HepG2 (cell line): ENCODE measurements around the gene SPCS1. TPM values are rescaled to one million over a fixed set of nuclear protein-coding genes. Genes with fewer than 3 reads are reported as not detected.

Experiments
- GTF2F1 ChIP-seq: fragments of 150-350 bp; IDR thresholded peaks from 2 replicates; pipeline ENCODE4 v1.6.1; 2014; ENCODE audit warnings: low read length
- HDAC1 ChIP-seq: sonication (generic); formaldehyde crosslinking; IDR thresholded peaks from 2 replicates; pipeline ENCODE4 v1.5.1; 2020; ENCODE audit warnings: mild to moderate bottlenecking, missing genetic modification reagents
- HOXD1 ChIP-seq: sonication (generic); formaldehyde crosslinking; IDR thresholded peaks from 2 replicates; pipeline ENCODE4 v1.5.0; 2020; ENCODE audit warnings: missing genetic modification reagents
- KDM3A ChIP-seq: IDR thresholded peaks from 2 replicates; pipeline ENCODE4 v1.6.1; 2018; ENCODE audit warnings: low read depth, missing compliant biosample characterization
- POLR2A ChIP-seq, 2 experiments: IDR thresholded peaks; 2 replicates each; pipeline ENCODE4 v1.6.1; 2011; ENCODE audit warnings: low read depth in 2 of 2, low read length in 2 of 2, mild to moderate bottlenecking in 1 of 2, moderate library complexity in 1 of 2; ENCODE audit not compliant: insufficient read depth in 1 of 2
- POLR2AphosphoS5 ChIP-seq: IDR thresholded peaks from 2 replicates; pipeline ENCODE4 v1.6.1; 2012; ENCODE audit warnings: low read depth, low read length
- RXRB ChIP-seq: IDR thresholded peaks from 2 replicates; pipeline ENCODE4 v1.6.1; 2016; ENCODE audit warnings: borderline replicate concordance, missing genetic modification reagents, missing compliant biosample characterization
- SP2 ChIP-seq: sonication (generic); formaldehyde crosslinking; IDR thresholded peaks from 2 replicates; pipeline ENCODE4 v1.5.1; 2020; ENCODE audit warnings: mild to moderate bottlenecking, missing genetic modification reagents
- SP5 ChIP-seq: IDR thresholded peaks from 2 replicates; pipeline ENCODE4 v1.6.1; 2016; ENCODE audit warnings: low read depth, borderline replicate concordance
- YEATS2 ChIP-seq: sonication (generic); formaldehyde crosslinking; IDR thresholded peaks from 2 replicates; pipeline ENCODE4 v1.4.0; 2020; ENCODE audit warnings: missing genetic modification reagents, borderline replicate concordance
- ZC3H4 ChIP-seq: sonication (generic); formaldehyde crosslinking; IDR thresholded peaks from 2 replicates; pipeline ENCODE4 v1.4.0; 2020; ENCODE audit warnings: missing genetic modification reagents, borderline replicate concordance
- ZFY ChIP-seq: sonication (generic); formaldehyde crosslinking; IDR thresholded peaks from 2 replicates; pipeline ENCODE4 v1.4.0; 2020; ENCODE audit warnings: missing genetic modification reagents
- ZNF136 ChIP-seq: sonication (generic); formaldehyde crosslinking; IDR thresholded peaks from 2 replicates; pipeline ENCODE4 v1.8.1; 2022; ENCODE audit warnings: low read depth, mild to moderate bottlenecking, moderate library complexity, missing genetic modification reagents
- ZNF335 ChIP-seq: sonication (generic); formaldehyde crosslinking; IDR thresholded peaks from 2 replicates; pipeline ENCODE4 v1.4.0; 2020; ENCODE audit warnings: missing genetic modification reagents
- ZNF383 ChIP-seq: sonication (generic); formaldehyde crosslinking; IDR thresholded peaks from 2 replicates; pipeline ENCODE4 v1.4.0; 2020; ENCODE audit warnings: missing genetic modification reagents, mild to moderate bottlenecking, borderline replicate concordance
- ZNF607 ChIP-seq: sonication (generic); formaldehyde crosslinking; IDR thresholded peaks from 2 replicates; pipeline ENCODE4 v1.5.1; 2020; ENCODE audit warnings: missing genetic modification reagents, mild to moderate bottlenecking, borderline replicate concordance
- ZNF614 ChIP-seq: IDR thresholded peaks from 2 replicates; pipeline ENCODE4 v1.6.1; 2018; ENCODE audit warnings: missing biosample characterization, missing genetic modification reagents, inconsistent platforms, borderline replicate concordance
- polyA plus RNA-seq, 8 experiments: library from polyadenylated mRNA; depleted of rRNA in 3 of 8; stranded (reverse) in 7 of 8; unstranded in 1 of 8; fragments of >200 nt; fragmentation: Illumina TruSeq in 4 of 8; extraction: Trizol in 4 of 8; gene quantifications; 2 replicates each; pipeline versions ENCODE4 v1.2.1 to v1.2.3, GENCODE V29; 2011 to 2016; ENCODE audit warnings: low read depth in 4 of 8, missing spikeins in 1 of 8, mixed read lengths in 1 of 8; ENCODE audit not compliant: insufficient read depth in 1 of 8
- total RNA-seq, 5 experiments: library from RNA; depleted of rRNA; stranded (reverse); fragments of >200 nt; fragmentation: Illumina TruSeq; extraction: Trizol; gene quantifications; 2 replicates each; pipeline ENCODE4 v1.2.3, GENCODE V29; 2016; ENCODE audit warnings: low read depth in 1 of 5
- TF ChIP-seq, protein P1 (sequence below): sonication (generic); formaldehyde crosslinking; conservative IDR thresholded peaks from 2 replicates; pipeline ENCODE4 v1.4.0; 2020; ENCODE audit warnings: missing genetic modification reagents
- TF ChIP-seq, protein P2 (sequence below): sonication (generic); formaldehyde crosslinking; conservative IDR thresholded peaks from 2 replicates; pipeline ENCODE4 v1.8.1; 2023; ENCODE audit warnings: missing genetic modification reagents
- TF ChIP-seq, protein P3 (sequence below): sonication (generic); formaldehyde crosslinking; IDR thresholded peaks from 2 replicates; pipeline ENCODE4 v1.5.1; 2020; ENCODE audit warnings: missing genetic modification reagents, mild to moderate bottlenecking, borderline replicate concordance
- TF ChIP-seq, protein P4 (sequence below): IDR thresholded peaks from 2 replicates; pipeline ENCODE4 v1.6.1; 2016; ENCODE audit warnings: missing biosample characterization, missing genetic modification reagents, low read depth
- TF ChIP-seq, protein P5 (sequence below): sonication (generic); formaldehyde crosslinking; IDR thresholded peaks from 2 replicates; pipeline ENCODE4 v1.8.0; 2022; ENCODE audit warnings: mild to moderate bottlenecking, missing genetic modification reagents, moderate library complexity

SPCS1 gene
- total and polyA plus RNA-seq, 2 of the 13 experiments (the other 11 are each of a cell fraction or from before 2014, with no cell fraction given) = 84.6 to 120 TPM

DNA sequence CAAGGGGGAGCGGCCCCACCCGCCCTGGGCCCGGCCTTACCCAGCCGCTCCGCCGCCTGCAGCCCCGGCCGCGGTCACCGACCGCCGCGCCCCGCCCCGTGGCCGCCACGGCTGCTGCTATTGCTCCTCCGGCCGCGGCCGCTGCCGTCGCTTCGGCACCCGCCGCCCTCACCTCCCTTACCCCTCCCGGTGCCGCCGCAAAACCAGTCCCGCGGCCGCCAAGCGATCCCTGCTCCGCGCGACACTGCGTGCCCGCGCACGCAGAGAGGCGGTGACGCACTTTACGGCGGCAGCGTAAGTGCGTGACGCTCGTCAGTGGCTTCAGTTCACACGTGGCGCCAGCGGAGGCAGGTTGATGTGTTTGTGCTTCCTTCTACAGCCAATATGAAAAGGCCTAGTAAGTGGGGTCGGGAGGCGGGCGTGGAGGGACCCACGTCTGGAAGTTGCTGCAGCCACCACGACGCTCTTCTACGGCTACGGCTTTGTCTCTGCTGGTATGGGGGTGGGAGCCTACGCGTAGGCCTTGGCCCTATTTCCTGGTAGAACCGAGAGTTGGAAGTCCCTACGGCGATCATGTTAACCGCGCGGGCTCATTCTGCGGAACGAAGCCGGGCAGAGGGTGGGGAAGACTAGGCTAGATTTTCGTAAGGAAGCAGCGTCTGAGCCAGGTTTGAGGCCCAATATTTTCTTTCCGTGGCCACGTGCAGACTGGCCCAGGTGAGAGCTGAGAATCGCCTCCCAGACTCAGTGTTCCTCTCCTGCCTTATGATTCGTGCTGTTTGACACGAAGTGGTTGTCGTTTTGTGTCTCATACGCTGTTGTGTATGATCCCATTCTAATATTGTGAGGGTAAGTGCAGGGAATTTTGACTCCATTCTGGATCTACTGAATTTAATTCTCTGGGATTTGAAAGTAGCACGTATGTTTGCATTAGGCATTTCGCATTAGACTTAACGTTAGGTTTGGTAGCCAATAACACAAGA is 19.9 kb upstream of the SPCS1 start, which contains the start of the genes GNL3 and PBRM1 (continued):
- TF ChIP-seq, protein P1, sequence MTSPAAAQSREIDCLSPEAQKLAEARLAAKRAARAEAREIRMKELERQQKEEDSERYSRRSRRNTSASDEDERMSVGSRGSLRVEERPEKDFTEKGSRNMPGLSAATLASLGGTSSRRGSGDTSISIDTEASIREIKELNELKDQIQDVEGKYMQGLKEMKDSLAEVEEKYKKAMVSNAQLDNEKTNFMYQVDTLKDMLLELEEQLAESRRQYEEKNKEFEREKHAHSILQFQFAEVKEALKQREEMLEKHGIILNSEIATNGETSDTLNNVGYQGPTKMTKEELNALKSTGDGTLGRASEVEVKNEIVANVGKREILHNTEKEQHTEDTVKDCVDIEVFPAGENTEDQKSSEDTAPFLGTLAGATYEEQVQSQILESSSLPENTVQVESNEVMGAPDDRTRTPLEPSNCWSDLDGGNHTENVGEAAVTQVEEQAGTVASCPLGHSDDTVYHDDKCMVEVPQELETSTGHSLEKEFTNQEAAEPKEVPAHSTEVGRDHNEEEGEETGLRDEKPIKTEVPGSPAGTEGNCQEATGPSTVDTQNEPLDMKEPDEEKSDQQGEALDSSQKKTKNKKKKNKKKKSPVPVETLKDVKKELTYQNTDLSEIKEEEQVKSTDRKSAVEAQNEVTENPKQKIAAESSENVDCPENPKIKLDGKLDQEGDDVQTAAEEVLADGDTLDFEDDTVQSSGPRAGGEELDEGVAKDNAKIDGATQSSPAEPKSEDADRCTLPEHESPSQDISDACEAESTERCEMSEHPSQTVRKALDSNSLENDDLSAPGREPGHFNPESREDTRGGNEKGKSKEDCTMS (CRISPR knock-in tag) = peak; percentile 27; the same call in 1 of the 2 replicates
- peak; percentile 66 for TF ChIP-seq HOXD1 (CRISPR knock-in tag)
- peak; percentile 99 for TF ChIP-seq POLR2AphosphoS5
- TF ChIP-seq ZNF607 (CRISPR knock-in tag) = peak; percentile 65; the same call in 1 of the 2 replicates
- peak; percentile 54; the same call in 1 of the 2 replicates for TF ChIP-seq SP5 (CRISPR knock-in tag)
- TF ChIP-seq ZNF383 (CRISPR knock-in tag) = no peak
- TF ChIP-seq ZNF335 (CRISPR knock-in tag) = peak; percentile 95
- TF ChIP-seq SP2 (CRISPR knock-in tag) = 0 out of 2 replicates have a peak, but pooled peaks have one; percentile 27
- TF ChIP-seq, protein P2, sequence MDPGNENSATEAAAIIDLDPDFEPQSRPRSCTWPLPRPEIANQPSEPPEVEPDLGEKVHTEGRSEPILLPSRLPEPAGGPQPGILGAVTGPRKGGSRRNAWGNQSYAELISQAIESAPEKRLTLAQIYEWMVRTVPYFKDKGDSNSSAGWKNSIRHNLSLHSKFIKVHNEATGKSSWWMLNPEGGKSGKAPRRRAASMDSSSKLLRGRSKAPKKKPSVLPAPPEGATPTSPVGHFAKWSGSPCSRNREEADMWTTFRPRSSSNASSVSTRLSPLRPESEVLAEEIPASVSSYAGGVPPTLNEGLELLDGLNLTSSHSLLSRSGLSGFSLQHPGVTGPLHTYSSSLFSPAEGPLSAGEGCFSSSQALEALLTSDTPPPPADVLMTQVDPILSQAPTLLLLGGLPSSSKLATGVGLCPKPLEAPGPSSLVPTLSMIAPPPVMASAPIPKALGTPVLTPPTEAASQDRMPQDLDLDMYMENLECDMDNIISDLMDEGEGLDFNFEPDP = no peak
- peak; percentile 26; the same call in 1 of the 2 replicates for TF ChIP-seq ZNF614 (CRISPR knock-in tag)
- peak; percentile 99 for TF ChIP-seq ZFY (CRISPR knock-in tag)
- peak; percentile 96 for TF ChIP-seq YEATS2 (CRISPR knock-in tag)
- TF ChIP-seq, protein P3, sequence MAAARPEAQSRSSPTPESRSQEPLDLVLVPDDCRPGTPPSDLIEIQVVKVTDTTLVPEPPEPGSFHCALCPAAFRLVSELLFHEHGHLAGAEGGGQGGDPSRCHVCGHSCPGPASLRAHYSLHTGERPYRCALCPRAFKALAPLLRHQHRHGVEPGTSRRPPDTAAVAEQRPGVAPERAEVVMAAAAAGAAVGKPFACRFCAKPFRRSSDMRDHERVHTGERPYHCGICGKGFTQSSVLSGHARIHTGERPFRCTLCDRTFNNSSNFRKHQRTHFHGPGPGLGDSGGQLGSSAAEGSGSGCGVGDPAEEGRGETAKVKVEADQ (CRISPR knock-in tag) = no peak
- no peak for TF ChIP-seq GTF2F1
- no peak for TF ChIP-seq KDM3A (CRISPR knock-in tag)
- TF ChIP-seq ZNF136 (CRISPR knock-in tag) = no peak
- TF ChIP-seq, protein P4, sequence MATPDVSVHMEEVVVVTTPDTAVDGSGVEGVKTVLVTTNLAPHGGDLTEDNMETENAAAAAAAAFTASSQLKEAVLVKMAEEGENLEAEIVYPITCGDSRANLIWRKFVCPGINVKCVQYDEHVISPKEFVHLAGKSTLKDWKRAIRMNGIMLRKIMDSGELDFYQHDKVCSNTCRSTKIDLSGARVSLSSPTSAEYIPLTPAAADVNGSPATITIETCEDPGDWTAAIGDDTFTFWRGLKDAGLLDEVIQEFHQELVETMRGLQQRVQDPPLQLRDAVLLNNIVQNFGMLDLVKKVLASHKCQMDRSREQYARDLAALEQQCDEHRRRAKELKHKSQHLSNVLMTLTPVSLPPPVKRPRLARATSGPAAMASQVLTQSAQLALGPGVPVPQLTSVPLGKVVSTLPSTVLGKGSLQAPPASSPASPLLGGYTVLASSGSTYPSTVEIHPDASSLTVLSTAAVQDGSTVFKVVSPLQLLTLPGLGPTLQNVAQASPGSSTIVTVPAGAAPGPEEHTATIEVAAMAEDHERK (CRISPR knock-in tag) = peak; percentile 100
- TF ChIP-seq, protein P5, sequence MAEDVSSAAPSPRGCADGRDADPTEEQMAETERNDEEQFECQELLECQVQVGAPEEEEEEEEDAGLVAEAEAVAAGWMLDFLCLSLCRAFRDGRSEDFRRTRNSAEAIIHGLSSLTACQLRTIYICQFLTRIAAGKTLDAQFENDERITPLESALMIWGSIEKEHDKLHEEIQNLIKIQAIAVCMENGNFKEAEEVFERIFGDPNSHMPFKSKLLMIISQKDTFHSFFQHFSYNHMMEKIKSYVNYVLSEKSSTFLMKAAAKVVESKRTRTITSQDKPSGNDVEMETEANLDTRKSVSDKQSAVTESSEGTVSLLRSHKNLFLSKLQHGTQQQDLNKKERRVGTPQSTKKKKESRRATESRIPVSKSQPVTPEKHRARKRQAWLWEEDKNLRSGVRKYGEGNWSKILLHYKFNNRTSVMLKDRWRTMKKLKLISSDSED (CRISPR knock-in tag) = 0 out of 2 replicates have a peak, but pooled peaks have one; percentile 91
- peak; percentile 97 for TF ChIP-seq HDAC1 (CRISPR knock-in tag)
- no peak for TF ChIP-seq ZC3H4 (CRISPR knock-in tag)
- TF ChIP-seq RXRB = peak; percentile 68
- peak; percentile 90 to 98 for TF ChIP-seq POLR2A (IDR thresholded peaks at IDR 0.05; ENCODE audit: insufficient read depth in 1 of 2, low read depth in 2 of 2, low read length in 2 of 2)
